ENCODE measurements around the gene TMA7B. TPM values are rescaled to one million over a fixed set of nuclear protein-coding genes. Genes with fewer than 3 reads are reported as not detected.

TMA7B gene
- total RNA-seq, 1 donor from 2014 or later = 1.7 TPM

DNA sequence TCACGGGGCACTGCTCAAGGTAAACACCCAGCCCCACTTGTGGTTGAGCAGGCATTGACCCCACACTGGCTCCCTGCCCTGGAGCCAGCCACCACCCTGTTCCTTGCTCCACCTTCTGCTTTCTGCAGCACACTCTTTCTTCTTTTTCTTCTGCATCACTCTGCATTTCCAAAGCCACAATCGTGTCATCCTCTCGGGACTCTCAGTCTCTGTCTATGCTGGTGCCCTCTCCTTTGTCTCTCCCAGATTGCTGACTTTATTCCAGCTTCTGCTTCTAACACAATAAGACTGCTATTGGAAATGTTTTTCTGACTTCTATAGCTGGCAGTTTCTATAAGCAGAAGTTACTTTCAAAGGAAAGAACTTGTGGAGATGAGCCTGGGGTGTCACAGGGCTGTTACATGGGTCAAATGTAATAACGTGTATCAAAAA is 44.9 kb upstream of the TMA7B start:
- no peak for DNase-seq (ENCODE audit: extremely low spot score in 2 of 2)
- Histone ChIP-seq H3K4me1 (no peaks in the 10 kb centered on the region), H3K27me3 (no peaks in the 10 kb centered on the region), H3K27ac (no peak overlapping the region), H3K9me3 (no peaks in the 10 kb centered on the region), H3K4me3 (no peak overlapping the region), H3K36me3 (no peaks in the 10 kb centered on the region)
- intact Hi-C loops (cut with DNase I) = no loop called here
- TF ChIP-seq POLR2A (IDR thresholded peaks at IDR 0.05) = no peak
- TF ChIP-seq POLR2AphosphoS5 (IDR thresholded peaks at IDR 0.05; ENCODE audit: insufficient read depth in 1 of 2, low read depth in 1 of 2) = no peak
- TF ChIP-seq, protein P1, sequence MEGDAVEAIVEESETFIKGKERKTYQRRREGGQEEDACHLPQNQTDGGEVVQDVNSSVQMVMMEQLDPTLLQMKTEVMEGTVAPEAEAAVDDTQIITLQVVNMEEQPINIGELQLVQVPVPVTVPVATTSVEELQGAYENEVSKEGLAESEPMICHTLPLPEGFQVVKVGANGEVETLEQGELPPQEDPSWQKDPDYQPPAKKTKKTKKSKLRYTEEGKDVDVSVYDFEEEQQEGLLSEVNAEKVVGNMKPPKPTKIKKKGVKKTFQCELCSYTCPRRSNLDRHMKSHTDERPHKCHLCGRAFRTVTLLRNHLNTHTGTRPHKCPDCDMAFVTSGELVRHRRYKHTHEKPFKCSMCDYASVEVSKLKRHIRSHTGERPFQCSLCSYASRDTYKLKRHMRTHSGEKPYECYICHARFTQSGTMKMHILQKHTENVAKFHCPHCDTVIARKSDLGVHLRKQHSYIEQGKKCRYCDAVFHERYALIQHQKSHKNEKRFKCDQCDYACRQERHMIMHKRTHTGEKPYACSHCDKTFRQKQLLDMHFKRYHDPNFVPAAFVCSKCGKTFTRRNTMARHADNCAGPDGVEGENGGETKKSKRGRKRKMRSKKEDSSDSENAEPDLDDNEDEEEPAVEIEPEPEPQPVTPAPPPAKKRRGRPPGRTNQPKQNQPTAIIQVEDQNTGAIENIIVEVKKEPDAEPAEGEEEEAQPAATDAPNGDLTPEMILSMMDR (IDR thresholded peaks at IDR 0.05) = no peak

DNA sequence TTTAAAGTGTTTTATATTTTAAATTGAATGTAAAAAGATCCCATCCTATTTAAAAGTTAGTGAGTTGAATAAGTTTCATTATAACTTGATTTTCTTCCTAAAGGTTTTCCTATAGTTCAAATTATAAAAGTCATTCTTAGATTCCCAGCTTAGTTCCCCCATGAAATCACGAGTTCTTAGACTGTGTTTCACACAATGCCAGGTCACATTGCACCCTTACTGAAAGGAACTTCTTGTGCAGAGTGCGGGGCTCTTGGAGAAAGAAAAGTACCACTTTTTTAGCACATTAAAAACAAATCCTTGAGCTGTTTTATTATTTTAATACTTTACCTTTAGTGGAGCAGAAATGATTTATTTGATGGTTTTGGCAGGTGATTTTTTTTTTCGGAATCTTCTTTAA is 43.7 kb upstream of the TMA7B start:
- no peak for DNase-seq (ENCODE audit: extremely low spot score in 2 of 2)
- intact Hi-C loops (cut with DNase I) = no loop called here
- Histone ChIP-seq H3K4me3 (no peak overlapping the region), H3K27ac (no peak overlapping the region), H3K27me3 (no peaks in the 10 kb centered on the region), H3K4me1 (no peaks in the 10 kb centered on the region), H3K36me3 (no peaks in the 10 kb centered on the region), H3K9me3 (no peaks in the 10 kb centered on the region)
- no peak for TF ChIP-seq POLR2A (IDR thresholded peaks at IDR 0.05)
- TF ChIP-seq, protein P1 (IDR thresholded peaks at IDR 0.05) = no peak

DNA sequence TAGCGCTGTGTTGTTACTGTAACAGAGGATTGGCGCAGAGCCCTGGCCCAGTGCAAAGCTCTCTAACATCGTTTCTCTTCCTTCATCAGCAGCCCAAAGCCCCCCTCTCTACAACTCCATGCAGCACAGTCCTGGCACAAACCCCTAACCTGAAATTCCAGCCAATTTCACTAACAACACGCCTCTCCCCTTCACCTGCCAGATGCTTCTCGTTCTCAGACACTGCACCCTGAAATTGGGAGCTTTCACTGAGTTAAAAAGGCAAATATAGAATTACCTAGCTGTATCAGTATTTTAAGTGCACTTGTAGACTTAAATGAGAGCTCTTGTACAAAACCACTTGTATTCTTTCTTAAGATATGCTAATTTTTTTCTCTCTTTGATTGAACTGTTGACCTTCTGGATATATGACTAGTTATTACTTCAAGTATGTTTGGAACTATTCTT is 43.0 kb upstream of the TMA7B start:
- intact Hi-C loops (cut with DNase I) = no loop called here
- Histone ChIP-seq H3K36me3 (no peaks in the 10 kb centered on the region), H3K27ac (no peak overlapping the region), H3K4me1 (no peaks in the 10 kb centered on the region), H3K27me3 (no peaks in the 10 kb centered on the region), H3K9me3 (no peaks in the 10 kb centered on the region), H3K4me3 (no peak overlapping the region)
- no peak for DNase-seq (ENCODE audit: extremely low spot score in 2 of 2)
- no peak for TF ChIP-seq POLR2A (IDR thresholded peaks at IDR 0.05)
- no peak for TF ChIP-seq POLR2AphosphoS5 (IDR thresholded peaks at IDR 0.05; ENCODE audit: insufficient read depth in 1 of 2, low read depth in 1 of 2)
- TF ChIP-seq, protein P1 (IDR thresholded peaks at IDR 0.05) = no peak

DNA sequence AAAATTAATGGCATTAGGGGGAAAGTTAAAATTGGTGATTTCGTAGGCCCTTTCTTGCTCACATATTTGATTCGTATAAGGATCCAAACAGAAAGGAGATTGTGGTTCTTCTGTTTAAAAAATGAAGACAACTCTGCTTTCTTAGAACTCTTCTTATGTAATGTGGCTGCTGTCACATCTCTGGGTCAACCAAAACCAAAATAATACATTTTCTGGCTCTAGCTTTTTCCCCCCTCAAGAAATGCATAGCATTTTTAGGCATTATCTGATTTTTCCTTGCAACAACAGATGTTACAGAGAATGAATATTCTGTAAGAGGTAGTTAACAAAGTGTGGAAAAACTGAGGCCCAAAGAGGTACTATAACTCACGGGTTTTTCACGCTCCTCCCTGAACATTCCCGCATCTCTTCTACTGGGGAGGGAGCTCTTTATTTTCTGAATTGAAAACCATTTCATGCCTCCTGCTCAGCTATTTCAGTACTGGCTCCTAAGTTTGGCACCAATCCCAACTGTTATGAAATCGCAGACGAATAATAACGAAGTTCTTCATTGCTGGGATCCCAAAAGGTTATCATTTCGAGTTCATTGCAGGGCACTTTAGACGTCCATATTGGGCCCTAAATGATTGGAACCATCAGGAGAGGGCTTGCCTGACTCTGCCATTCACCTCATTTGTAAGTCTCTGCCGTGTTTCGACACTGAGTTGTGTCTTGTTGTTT is 42.3 kb upstream of the TMA7B start:
- TF ChIP-seq POLR2A (IDR thresholded peaks at IDR 0.05) (no peak), POLR2AphosphoS5 (IDR thresholded peaks at IDR 0.05; ENCODE audit: insufficient read depth in 1 of 2, low read depth in 1 of 2) (no peak)
- TF ChIP-seq, protein P1 (IDR thresholded peaks at IDR 0.05) = no peak
- H3K27me3 ChIP-seq = no peaks in the 10 kb centered on the region
- no peaks in the 10 kb centered on the region for H3K4me1 ChIP-seq
- H3K9me3 ChIP-seq = no peaks in the 10 kb centered on the region
- H3K27ac ChIP-seq = no peak overlapping the region
- H3K36me3 ChIP-seq = no peaks in the 10 kb centered on the region
- no peak for DNase-seq (ENCODE audit: extremely low spot score in 2 of 2)
- intact Hi-C loops (cut with DNase I) = no loop called here
- H3K4me3 ChIP-seq = no peak overlapping the region

DNA sequence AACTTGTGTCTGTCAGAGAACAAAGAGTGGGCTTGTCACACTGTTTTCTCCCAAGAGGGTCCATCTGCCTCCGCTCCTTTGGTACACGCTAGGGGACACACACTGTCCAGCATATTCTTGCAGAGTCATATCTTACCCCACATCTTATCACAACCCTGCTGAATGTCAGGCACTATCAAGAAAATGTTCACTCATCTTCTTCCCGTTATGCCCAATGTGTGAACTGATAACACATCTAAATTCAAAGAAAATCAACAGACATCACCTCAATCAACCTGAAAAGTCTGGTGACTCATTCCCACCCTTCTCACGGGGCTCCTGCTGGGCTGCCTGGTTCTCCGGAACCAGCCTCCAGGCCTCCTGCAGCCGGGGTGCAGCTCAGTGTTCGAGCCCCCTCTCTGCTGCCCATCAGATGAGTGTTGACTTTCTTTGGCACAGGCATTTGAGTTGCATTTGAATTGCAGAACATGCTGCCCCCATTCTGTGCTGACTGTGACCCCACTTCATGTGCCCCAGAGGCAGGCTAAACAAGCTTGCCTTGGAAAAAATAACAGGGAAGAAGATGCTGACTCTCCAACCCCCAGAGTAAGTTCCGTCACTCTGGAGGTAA is 40.0 kb upstream of the TMA7B start:
- intact Hi-C loops (cut with DNase I) = no loop called here
- TF ChIP-seq POLR2A (IDR thresholded peaks at IDR 0.05) (no peak), POLR2AphosphoS5 (IDR thresholded peaks at IDR 0.05; ENCODE audit: insufficient read depth in 1 of 2, low read depth in 1 of 2) (no peak)
- TF ChIP-seq, protein P1 (IDR thresholded peaks at IDR 0.05) = no peak

More for the DNA sequence above, 40.0 kb upstream of the TMA7B start:
- no peak overlapping the region for H3K27ac ChIP-seq
- no peak overlapping the region for H3K4me3 ChIP-seq
- no peaks in the 10 kb centered on the region for H3K27me3 ChIP-seq
- no peak for DNase-seq (ENCODE audit: extremely low spot score in 2 of 2)
- H3K9me3 ChIP-seq = no peaks in the 10 kb centered on the region
- H3K36me3 ChIP-seq = no peaks in the 10 kb centered on the region
- no peaks in the 10 kb centered on the region for H3K4me1 ChIP-seq
